ENCODE data around the gene SLC45A1. TPM values are rescaled to one million over a fixed set of nuclear protein-coding genes. Genes with fewer than 3 reads are reported as not detected.

SLC45A1 gene
- total and polyA plus RNA-seq, 2 experiments from 2014 or later, result 0.27 to 1.0 TPM

DNA sequence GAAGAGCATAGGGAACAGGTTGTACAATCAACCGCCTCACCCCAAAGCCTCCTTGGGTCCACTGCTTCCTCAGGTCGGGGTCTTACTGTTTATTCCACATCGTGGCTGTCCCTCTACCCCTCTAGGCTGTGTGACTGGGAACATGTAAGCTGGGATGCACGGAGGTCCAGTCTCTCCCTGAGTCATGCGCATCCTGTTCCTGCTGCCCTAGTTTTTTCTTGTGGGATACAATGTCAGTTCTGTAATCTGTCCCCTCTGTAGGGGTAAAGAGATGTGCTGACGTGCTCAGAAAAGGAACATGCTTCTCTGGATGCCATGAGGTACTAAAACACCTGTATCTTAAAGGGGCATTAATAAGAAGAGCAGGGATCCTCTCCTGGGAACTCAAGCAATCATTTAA lies 66.2 kb downstream of the SLC45A1 start:
- TF ChIP-seq EZH2phosphoT487 (IDR thresholded peaks at IDR 0.05; ENCODE audit: low read depth, severe bottlenecking, unreplicated experiment) (no peak), EZH2 (IDR thresholded peaks at IDR 0.05; ENCODE audit: borderline replicate concordance) (no peak)
- TF ChIP-seq, protein P1, sequence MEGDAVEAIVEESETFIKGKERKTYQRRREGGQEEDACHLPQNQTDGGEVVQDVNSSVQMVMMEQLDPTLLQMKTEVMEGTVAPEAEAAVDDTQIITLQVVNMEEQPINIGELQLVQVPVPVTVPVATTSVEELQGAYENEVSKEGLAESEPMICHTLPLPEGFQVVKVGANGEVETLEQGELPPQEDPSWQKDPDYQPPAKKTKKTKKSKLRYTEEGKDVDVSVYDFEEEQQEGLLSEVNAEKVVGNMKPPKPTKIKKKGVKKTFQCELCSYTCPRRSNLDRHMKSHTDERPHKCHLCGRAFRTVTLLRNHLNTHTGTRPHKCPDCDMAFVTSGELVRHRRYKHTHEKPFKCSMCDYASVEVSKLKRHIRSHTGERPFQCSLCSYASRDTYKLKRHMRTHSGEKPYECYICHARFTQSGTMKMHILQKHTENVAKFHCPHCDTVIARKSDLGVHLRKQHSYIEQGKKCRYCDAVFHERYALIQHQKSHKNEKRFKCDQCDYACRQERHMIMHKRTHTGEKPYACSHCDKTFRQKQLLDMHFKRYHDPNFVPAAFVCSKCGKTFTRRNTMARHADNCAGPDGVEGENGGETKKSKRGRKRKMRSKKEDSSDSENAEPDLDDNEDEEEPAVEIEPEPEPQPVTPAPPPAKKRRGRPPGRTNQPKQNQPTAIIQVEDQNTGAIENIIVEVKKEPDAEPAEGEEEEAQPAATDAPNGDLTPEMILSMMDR (IDR thresholded peaks at IDR 0.05; ENCODE audit: poor library complexity), result no peak
- no peak overlapping the region for H3K4me2 ChIP-seq
- H3K27ac ChIP-seq, result no peak overlapping the region
- peaks cover 95% of the 10 kb centered on the region for H3K79me2 ChIP-seq
- DNase-seq (ENCODE audit: low spot score), result no peak
- no peak overlapping the region for H2AFZ ChIP-seq
- no peaks in the 10 kb centered on the region for H3K9me3 ChIP-seq (ENCODE audit: low read depth)
- no peak overlapping the region for H3K4me3 ChIP-seq
- peaks cover 16% of the 10 kb centered on the region for H3K4me1 ChIP-seq (ENCODE audit: insufficient read depth)
- no peaks in the 10 kb centered on the region for H3K9me2 ChIP-seq (replicated peaks; ENCODE audit: insufficient read depth)
- WGBS (ENCODE audit: low lambda C conversion rate, missing lambda C conversion rate), result 89% methylated on average over 6 of the region's 6 CpGs
- H3K27me3 ChIP-seq, result no peaks in the 10 kb centered on the region
- no peaks in the 10 kb centered on the region for H3K36me3 ChIP-seq (replicated peaks; ENCODE audit: insufficient read depth, low read depth)
- H4K20me1 ChIP-seq (ENCODE audit: insufficient read depth, poor library complexity, severe bottlenecking), result peaks cover 82% of the 10 kb centered on the region

DNA sequence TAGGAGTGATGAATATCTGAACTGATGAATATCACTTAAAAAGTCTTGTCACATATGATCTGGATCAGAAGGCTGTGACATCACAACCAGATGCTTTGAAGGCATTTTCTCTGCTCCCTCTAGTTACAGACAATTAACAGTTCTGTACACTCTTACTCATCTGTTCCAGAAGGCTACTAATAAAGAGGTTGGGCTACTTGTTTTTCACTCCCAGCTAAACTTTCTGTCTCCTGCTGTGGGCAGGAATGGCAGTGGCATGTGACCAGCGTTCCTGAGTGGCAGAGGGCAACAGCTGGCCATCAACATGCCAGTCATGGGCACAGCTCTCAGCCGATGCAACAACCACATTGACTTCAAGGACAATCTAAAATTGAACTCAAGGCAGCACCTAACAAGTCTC lies 66.7 kb downstream of the SLC45A1 start:
- no peaks in the 10 kb centered on the region for H3K27me3 ChIP-seq
- H3K36me3 ChIP-seq (replicated peaks; ENCODE audit: insufficient read depth, low read depth), result no peaks in the 10 kb centered on the region
- peaks cover 95% of the 10 kb centered on the region for H3K79me2 ChIP-seq
- H3K9me2 ChIP-seq (replicated peaks; ENCODE audit: insufficient read depth), result no peaks in the 10 kb centered on the region
- H3K9me3 ChIP-seq (ENCODE audit: low read depth), result no peaks in the 10 kb centered on the region
- peaks cover 11% of the 10 kb centered on the region for H3K4me1 ChIP-seq (ENCODE audit: insufficient read depth)
- WGBS (ENCODE audit: low lambda C conversion rate, missing lambda C conversion rate), result 85% methylated on average over 2 of the region's 2 CpGs
- no peak overlapping the region for H3K4me2 ChIP-seq
- H2AFZ ChIP-seq, result no peak overlapping the region
- H3K4me3 ChIP-seq, result no peak overlapping the region
- H3K27ac ChIP-seq, result no peak overlapping the region
- H4K20me1 ChIP-seq (ENCODE audit: insufficient read depth, poor library complexity, severe bottlenecking), result peaks cover 77% of the 10 kb centered on the region
- TF ChIP-seq EZH2 (IDR thresholded peaks at IDR 0.05; ENCODE audit: borderline replicate concordance) (no peak), EZH2phosphoT487 (IDR thresholded peaks at IDR 0.05; ENCODE audit: low read depth, severe bottlenecking, unreplicated experiment) (no peak)
- TF ChIP-seq, protein P1 (IDR thresholded peaks at IDR 0.05; ENCODE audit: poor library complexity), result no peak
- no peak for DNase-seq (ENCODE audit: low spot score)

DNA sequence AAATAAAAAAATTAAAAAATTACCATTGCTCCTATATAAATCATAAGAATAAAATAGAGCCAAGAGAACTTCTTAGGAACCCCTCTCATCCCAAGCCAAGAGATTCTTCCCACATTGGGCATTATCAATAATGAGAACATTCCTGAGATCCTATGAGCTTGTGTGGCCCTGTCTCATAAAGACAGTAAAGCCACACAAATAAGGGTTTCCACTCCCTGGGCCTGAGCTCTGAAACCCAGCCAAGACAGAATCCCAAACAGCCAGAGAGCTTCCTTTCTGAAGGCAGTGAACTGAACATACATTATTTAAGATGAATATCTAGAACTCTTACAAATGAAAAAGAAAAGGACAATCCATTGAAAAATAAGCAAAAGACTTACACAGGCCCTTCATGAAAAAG lies 68.3 kb downstream of the SLC45A1 start:
- Histone ChIP-seq H3K79me2 (peaks cover 95% of the 10 kb centered on the region), H3K4me1 (ENCODE audit: insufficient read depth) (peaks cover 11% of the 10 kb centered on the region), H3K4me3 (no peak overlapping the region), H3K9me3 (ENCODE audit: low read depth) (no peaks in the 10 kb centered on the region), H3K27ac (no peak overlapping the region), H4K20me1 (ENCODE audit: insufficient read depth, poor library complexity, severe bottlenecking) (peaks cover 74% of the 10 kb centered on the region), H3K9me2 (replicated peaks; ENCODE audit: insufficient read depth) (no peaks in the 10 kb centered on the region), H2AFZ (no peak overlapping the region), H3K36me3 (replicated peaks; ENCODE audit: insufficient read depth, low read depth) (no peaks in the 10 kb centered on the region), H3K27me3 (no peaks in the 10 kb centered on the region), H3K4me2 (no peak overlapping the region)
- no peak for TF ChIP-seq EZH2phosphoT487 (IDR thresholded peaks at IDR 0.05; ENCODE audit: low read depth, severe bottlenecking, unreplicated experiment)
- TF ChIP-seq EZH2 (IDR thresholded peaks at IDR 0.05; ENCODE audit: borderline replicate concordance), result no peak
- TF ChIP-seq, protein P1 (IDR thresholded peaks at IDR 0.05; ENCODE audit: poor library complexity), result no peak
- DNase-seq (ENCODE audit: low spot score), result no peak
